GM18861 (cell line): ENCODE measurements around the gene HIVEP3.

ENCODE experiments used
- ATAC-seq: cut with Tn5 transposase; IDR thresholded peaks from one replicate; pipeline ENCODE4 v1.9.1; 2021; ENCODE audit not compliant: unreplicated experiment

Gene HIVEP3

GRCh38 chr1:41791667-41792484 is 126.8 kb downstream of the HIVEP3 start:
- no peak for ATAC-seq

DNA sequence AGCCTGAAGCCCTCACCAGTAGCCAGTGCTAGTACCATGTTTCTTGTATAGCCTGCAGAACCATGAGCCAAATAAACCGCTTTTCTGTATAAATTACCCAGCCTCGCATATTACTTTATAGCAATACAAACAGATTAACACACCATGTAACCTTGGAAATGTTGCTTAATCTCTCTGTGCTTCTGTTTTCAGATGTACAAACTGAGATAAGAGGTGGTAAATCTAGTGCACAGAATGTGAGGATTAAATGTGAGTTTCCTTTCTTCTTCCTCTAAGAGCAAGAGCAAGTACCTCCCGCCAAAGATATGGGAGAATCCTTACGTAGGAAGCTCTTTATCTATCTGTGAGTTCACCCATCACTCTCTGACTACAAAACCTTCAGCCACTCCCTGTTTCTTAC is 128.4 kb downstream of the HIVEP3 start:
- no peak for ATAC-seq

DNA sequence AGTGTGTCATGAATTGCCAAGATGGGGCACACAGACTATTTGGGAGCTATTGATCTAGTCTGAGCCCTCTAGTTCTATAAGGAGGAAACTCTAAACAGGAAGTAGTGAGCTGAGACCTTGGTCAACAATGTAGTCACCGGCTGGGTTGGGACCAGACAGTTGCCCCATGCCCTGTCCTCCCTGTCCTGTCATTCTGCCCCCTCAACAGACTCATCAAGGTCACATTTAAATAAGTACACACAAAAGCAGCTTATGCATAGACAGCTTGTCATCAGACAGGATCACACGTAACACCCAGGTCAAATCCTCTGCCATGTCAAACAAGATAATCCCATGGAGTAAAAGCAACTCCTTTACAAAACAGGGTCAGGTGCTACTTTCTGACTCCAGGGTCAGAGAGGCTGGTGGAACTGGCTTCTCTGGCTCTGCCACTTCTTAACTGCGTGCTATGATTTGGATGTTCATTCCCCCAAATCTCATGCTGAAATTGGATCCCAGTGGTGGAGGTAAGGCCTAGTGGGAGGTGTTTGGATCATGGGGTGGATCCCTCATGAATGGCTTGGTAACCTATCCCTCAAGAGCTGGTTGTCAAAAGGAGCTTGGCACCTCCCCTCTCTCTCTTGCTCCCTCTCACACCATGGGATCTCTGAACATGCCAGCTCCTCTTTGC is 128.9 kb downstream of the HIVEP3 start:
- ATAC-seq: no peak

- no peak for ATAC-seq
Observed at GRCh38 chr1:41788427-41788826, 130.3 kb downstream of the HIVEP3 start.

DNA sequence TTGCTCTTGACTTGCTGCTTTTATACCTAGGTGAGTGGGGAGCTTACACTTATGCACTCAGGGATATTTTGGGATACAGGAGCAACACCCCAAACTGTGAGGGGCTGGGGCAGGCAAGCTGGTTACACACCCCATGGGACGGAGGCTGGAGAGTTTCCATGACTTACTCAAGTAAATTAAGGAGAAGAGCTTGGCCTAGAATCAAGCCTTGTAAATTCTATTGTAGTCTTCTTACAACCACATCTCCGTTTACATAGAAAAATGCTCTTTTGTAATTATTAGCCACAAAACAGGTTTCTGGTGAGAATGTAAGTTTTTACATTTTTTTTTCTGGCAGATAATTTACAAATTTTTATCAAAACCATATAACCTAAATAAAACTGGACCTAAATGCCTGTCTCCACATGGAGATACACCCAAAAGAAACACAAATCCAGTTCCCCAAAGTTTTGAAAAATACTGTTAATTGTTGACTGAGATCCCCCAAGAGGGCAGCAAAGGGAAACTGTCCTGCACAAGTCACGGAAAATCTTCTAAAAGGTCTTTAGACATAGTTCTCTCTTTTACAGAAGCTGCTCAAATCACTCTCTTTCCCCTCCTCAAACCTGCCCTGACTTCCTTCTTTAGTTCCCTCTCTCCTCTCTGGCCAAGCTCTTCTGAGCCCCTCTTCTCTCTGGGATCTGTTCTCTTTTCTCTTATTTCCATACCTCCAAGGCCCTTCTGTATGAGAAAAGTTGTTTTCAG is 134.0 kb downstream of the HIVEP3 start:
- ATAC-seq: no peak

GRCh38 chr1:41783189-41783639 is 135.5 kb downstream of the HIVEP3 start:
- ATAC-seq: no peak

DNA sequence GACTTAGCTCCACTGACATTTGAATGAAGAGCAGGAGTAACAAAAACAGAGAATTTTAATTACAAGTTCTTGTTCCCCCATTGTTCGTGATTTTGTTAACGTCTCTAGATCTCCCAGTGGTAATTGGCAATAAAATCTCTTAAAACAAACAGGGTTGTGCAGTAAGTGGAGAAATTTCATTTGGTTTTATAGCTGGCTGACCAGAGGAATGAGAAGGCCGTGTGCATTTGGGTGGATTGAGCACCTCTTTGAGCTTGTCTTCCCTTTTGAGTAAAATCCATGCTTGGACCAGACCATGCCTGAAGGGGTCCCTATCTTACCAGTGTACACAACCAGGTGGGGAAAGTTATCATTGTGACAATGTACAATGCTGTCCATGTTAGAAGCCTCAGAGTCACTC is 137.8 kb downstream of the HIVEP3 start:
- ATAC-seq: no peak

GRCh38 chr1:41780322-41780721 is 138.4 kb downstream of the HIVEP3 start:
- no peak for ATAC-seq

GRCh38 chr1:41779360-41779759 is 139.4 kb downstream of the HIVEP3 start:
- no peak for ATAC-seq

- ATAC-seq: no peak
Observed at GRCh38 chr1:41777695-41778094, 141.0 kb downstream of the HIVEP3 start.

GRCh38 chr1:41776891-41777441 is 141.8 kb downstream of the HIVEP3 start:
- ATAC-seq: no peak

- ATAC-seq: no peak
Observed at GRCh38 chr1:41775956-41776585, 142.7 kb downstream of the HIVEP3 start.

- no peak for ATAC-seq
Observed at GRCh38 chr1:41774471-41774990, 144.2 kb downstream of the HIVEP3 start.

DNA sequence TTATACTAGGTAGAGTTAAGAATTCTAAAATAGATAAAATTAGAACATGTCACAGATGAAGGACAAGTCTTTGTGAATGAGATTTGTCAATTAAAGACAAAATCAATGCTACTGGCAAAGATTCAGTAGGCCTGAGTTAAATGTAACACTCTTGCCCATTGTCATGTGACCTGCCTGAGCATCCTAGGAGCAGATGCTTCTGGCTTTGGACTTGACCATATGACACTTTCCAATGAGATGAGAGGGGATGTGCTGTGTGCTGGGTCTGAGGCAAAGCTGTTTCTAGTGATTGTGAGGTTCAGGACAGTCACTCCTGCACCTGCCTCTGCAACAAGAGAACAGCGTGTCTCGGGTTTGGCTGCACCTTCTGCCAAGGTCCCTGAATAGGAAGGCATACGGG is 144.9 kb downstream of the HIVEP3 start:
- no peak for ATAC-seq

DNA sequence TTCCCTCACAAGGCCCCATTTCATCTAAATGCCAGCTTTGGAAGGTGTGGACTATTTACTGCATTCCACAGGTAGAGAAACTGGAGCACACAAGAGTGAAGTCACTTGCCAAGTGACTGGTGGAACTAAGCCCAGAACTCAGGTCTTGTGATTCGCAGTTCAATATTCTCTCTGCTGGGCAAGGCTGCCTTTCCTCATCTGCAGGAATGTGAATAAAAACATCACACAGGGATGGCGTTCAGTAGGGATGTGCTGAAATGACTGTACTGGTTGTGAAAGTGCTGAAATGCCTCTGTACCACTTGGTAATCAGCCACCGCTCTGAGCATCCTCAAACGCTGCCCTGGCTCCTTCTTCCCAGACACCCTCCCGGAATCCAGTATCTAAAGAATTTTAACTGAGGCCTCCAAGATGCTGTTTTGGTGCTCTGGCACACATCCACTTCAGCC is 145.6 kb downstream of the HIVEP3 start:
- ATAC-seq: no peak

- no peak for ATAC-seq
Observed at GRCh38 chr1:41769068-41769467, 149.7 kb downstream of the HIVEP3 start.

GRCh38 chr1:41768583-41768982 is 150.1 kb downstream of the HIVEP3 start:
- no peak for ATAC-seq

DNA sequence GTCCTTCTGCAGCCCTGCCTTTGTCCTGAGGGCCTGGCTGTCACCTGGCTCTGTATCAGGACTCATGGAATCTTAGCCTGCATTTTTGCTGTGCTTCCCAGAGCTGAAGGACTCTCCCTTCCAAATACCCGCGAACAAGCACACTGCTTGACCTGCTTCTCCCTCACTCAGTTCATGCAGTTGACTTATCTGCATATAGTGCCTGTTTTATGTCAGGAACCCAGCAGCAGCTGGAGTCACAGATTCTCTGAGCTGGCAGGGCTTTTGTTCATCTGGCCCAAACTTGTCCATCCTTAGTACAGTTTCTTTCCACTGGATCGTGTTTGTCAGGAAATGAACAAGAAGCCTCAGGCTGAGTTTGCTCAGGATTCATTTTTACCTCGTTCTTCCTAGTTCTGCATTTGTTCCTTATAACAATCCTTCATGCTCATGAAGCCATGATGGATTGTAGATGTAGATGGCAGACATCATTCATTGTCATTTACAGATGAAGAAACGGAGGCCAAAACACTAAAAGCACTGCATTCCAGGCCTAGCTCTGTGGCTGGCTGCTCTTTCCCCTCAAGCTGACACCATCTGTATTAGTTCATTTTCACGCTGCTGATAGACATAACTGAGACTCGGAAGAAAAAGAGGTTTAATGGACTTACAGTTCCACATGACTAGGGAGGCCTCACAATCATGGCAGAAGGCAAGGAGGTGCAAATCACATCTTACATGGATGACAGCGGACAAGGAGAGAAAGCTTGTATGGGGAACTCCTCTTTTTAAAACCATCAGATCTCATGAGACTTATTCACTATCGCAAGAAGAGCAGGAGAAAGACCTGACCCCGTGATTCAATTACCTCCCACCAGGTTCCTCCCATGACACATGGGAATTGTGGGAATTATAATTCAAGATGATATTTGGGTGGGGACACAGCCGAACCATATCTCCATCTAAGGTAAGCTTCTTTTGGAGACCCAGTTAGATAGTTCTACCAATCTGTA is 150.9 kb downstream of the HIVEP3 start:
- ATAC-seq: no peak

GRCh38 chr1:41766546-41766945 is 152.2 kb downstream of the HIVEP3 start:
- no peak for ATAC-seq
